ENCODE results near the gene SH2D3C.

SH2D3C gene, protein sequence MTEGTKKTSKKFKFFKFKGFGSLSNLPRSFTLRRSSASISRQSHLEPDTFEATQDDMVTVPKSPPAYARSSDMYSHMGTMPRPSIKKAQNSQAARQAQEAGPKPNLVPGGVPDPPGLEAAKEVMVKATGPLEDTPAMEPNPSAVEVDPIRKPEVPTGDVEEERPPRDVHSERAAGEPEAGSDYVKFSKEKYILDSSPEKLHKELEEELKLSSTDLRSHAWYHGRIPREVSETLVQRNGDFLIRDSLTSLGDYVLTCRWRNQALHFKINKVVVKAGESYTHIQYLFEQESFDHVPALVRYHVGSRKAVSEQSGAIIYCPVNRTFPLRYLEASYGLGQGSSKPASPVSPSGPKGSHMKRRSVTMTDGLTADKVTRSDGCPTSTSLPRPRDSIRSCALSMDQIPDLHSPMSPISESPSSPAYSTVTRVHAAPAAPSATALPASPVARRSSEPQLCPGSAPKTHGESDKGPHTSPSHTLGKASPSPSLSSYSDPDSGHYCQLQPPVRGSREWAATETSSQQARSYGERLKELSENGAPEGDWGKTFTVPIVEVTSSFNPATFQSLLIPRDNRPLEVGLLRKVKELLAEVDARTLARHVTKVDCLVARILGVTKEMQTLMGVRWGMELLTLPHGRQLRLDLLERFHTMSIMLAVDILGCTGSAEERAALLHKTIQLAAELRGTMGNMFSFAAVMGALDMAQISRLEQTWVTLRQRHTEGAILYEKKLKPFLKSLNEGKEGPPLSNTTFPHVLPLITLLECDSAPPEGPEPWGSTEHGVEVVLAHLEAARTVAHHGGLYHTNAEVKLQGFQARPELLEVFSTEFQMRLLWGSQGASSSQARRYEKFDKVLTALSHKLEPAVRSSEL

DNA sequence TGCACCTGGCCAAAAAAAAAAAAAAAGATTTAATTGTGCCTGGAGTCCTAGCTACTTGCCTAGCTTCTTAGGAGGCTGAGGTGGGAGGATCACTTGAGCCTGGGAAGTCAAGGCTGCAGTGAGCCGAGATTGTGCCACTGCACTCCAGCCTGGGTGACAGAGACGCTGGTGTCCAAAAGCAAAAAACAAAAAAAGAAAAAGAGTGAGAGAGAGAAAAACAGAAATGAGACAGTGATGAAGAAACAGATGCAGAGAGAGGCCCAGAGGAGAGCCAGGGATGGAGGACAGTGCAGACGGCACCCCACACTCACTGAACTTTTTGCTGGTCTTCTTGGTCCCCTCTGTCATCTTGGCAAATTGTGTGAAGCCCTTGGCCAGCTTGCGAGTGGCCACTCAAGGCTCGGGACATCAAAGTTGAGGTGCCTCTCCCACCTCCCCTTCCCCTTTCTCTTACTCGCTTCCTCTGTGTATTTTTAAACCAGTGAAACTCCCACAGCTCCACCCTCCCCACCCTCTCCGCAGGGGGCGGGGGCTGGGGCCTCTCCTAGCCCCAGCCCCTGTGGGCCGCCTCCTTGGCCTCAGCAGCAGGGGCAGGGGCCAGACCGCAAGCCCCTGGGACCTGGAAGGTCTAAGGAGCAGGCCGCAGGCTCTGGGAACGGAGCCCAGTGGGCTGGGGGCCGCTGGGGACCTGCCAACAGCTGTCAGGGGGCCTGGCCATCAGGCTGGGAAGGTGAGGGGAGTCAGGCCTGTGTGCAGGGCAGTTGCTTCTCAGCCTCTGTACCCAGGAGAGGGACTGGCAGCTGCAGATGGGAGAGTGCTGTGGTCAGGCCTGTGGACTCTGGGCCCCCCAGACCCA is at the start of gene SH2D3C:
Gene SH2D3C, minus strand, starts transcription at position 387 of the 856 bp plus-strand sequence. Its CDS starts 39 bp downstream, at position 348.
- in situ Hi-C loops (cut with MboI; ENCODE audit: low sequenced_read_pairs), result no loop called here

DNA sequence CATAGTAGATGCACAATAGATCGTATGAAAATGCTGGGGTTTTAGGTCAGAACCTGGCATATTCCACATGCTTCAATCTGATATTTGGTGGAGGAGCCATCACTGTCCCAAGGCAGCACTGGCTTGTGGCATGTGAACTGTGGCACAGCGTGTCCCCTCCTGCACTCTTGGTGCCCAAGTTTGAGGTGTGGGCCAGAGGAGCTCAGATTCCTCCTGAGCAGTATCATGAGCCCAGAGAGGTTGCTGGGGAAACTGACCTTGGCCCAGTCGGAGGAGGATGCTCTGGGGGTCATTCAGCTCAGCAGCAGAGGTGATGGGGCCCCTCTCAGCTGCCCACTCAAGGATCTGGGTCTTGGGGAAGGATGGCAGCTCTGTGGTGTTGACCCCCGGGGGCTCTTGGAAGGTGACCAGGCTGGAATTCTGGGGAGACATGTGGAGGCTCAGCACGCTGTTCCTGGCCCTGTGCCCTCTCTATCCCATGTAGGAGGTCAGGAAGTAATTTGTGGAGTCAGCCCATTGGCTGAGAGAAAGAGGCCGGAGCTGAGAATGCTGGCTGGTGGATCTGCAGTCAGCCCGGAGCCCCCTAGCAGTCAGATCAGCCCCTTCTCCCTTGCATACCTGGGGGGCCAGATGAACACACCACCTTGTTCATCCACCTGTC is 47.9 kb upstream of the SH2D3C start:
- in situ Hi-C loops (cut with MboI; ENCODE audit: low sequenced_read_pairs), result no loop called here

DNA sequence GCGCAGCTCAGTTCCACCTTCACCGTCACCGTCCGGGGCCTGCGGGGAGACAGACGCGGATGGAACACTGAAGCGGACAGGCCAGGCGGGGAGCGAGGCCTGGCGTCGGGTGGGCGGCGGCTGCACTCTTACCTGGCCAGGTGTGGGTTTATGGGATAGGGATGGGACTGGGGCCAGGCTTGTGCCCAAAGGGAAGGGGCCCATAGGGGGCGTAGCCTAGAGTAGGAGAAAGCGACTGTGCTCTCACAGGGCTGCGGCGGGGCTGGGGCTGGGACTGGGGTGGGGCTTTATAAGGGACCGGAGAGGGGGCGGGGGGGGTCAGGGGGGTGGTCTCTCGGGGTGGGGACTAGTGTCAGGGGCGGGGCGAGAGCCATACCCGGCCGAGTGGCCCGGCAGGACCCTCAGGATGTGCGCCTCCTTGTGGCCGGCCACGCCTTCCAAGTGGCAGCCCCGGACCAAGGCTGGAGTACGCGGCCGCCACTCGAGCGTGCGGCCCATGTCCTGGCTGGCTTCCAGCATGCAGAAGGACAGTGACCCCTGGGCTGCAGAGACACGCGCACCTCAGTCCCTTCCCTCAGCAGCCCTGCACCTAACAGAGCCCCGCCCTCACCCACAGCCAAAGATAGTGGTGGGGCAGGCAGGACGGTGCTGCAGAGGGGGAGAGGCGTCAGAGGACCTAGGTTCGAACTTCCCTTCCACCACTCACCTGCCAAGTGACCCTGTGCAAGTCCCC is 47.0 kb upstream of the SH2D3C start:
- in situ Hi-C loops (cut with MboI; ENCODE audit: low sequenced_read_pairs), result no loop called here

DNA sequence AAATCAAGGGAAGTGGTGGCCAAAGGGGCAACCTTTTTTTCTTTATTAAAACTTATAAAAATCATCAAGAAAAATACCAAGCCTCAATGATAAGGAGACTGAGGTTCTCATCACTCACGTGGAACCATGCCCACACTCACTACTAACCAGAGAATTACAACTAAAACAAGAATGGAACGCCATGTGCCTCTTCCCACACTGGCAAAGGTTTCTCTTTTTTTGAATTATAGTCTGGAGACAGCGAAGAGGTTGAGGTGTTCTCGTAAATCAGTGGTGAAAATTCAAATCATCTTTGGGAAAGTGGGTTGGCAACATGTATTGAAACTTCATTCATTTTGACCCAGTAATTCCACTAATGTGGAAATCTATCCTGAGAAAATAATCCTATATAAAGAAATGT is 43.6 kb upstream of the SH2D3C start:
- in situ Hi-C loops (cut with MboI; ENCODE audit: low sequenced_read_pairs), result no loop called here

DNA sequence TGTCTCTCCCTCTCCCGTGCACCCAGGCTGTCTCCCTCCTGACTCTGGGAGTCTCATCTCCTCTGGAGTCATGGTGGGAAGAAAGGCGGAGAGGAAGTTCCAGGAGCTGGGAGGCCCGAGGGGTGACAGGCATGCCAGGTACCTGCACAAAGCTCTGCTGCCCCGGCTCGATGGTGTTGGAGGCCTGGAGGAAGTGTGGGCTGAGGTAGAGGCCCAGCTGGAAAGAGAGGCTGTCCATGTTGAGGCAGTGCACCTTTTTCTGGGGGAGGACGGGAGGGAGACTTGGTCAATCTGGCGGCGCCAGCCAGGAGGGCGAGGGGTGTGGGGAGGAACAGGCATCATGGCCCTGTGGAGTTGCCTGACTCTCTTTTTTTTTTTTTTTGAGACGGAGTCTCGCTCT is 40.1 kb upstream of the SH2D3C start:
- in situ Hi-C loops (cut with MboI; ENCODE audit: low sequenced_read_pairs), result no loop called here

DNA sequence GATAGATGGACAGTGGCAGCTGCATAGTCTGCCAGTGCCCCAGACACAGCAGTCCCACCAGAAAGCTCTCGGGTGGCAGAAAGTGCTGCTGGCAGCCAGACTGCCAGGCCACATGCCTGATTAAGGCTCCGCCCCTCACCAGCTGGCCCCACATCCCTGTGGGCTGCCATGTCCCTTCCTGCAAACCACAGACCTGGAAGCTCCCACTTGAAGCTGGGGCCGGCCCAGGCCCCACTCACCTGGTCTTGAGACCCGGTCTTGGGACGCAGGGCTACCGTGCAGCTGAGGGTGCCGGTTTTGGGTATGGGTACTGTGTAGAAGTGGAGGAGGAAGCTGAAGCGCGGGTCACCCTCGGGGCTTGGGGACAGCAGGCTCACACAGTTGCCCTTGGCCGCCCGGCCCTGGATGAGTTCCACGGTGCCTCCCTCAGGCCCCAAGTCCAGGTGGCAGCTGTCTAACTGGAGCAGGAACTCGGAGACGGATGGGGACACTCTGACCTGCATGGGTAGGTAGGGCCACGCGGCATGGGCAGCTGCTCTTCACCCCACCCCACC is 39.5 kb upstream of the SH2D3C start:
- in situ Hi-C loops (cut with MboI; ENCODE audit: low sequenced_read_pairs), result no loop called here

DNA sequence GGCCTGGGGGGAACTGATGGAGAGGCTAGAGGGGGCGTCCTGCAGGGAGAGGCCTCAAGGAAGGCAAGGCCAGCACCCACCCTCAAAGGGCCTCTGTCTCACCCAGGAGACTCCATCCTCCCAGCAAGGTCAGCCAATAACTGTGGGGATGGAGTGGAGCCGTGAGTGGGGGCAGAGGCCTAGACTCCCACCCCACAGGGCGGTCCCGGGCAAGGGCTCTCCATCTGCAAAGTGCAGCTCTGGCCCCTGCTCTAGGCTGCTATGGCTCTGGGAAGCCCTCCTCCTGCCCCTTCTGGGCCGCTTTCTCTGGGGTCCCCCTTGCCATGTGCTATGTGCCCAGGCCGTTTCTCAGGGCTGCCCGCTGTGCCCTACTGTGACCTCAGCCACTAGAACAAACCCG is 38.3 kb upstream of the SH2D3C start:
- in situ Hi-C loops (cut with MboI; ENCODE audit: low sequenced_read_pairs), result no loop called here

DNA sequence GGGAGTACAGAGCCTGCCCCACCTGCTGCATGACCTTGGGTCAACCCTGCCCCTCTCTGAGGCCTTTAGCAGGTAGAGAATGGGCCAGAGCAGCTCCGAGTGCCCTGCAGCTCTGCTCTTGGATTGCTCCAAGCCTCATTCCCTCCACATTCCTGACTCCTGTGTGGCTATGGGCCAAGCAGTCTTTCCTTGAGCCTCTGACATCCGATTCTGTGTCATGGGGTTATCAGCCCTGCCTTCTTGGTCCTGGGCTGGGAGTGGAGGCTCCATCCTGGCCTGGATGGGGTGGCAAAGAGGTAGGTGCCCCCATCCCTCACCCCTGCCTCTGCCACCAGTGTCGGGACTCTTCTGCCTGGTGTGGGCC is 37.9 kb upstream of the SH2D3C start:
- in situ Hi-C loops (cut with MboI; ENCODE audit: low sequenced_read_pairs), result no loop called here

DNA sequence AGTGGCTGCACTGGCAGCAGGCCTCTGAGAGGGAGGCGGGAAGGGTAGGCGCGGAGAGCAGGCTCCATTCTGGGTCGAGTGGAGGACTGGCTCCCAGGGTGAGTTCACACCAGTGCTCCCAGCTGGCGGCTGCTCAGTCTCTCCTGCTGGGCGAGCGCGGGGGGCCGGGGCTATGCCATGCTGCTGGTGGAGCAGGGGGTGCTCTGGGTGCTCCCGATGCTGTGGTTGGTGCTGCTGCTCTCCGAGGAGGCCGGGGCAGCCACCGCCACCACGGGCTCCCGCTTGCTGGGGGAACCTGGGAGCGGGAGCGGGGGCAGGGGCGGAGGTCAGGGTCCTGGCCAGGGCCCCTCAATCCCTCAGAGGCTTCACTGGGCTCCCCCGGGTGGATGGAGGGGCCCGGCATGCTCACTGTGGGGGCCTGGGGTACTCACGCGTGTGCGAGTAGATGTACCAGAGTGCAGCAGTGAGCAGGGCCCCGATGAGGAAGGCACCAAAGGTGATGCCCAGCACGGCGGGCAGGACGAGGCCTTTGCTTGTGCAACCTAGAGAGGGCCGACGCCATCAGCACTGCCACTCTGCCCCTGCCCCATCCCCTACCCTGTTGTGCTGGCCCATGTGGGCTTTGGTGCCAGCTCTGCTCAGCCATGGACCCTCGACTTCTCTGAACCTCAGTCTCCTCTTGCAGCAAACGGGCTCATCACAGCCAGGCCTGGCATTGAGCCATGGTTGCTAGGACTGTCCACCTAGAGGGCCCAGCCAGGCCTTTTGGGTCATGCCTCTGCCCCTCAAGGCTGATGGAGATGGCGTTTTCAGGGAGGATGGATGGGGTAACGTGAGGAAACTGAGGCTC is 37.3 kb upstream of the SH2D3C start:
- in situ Hi-C loops (cut with MboI; ENCODE audit: low sequenced_read_pairs), result no loop called here

DNA sequence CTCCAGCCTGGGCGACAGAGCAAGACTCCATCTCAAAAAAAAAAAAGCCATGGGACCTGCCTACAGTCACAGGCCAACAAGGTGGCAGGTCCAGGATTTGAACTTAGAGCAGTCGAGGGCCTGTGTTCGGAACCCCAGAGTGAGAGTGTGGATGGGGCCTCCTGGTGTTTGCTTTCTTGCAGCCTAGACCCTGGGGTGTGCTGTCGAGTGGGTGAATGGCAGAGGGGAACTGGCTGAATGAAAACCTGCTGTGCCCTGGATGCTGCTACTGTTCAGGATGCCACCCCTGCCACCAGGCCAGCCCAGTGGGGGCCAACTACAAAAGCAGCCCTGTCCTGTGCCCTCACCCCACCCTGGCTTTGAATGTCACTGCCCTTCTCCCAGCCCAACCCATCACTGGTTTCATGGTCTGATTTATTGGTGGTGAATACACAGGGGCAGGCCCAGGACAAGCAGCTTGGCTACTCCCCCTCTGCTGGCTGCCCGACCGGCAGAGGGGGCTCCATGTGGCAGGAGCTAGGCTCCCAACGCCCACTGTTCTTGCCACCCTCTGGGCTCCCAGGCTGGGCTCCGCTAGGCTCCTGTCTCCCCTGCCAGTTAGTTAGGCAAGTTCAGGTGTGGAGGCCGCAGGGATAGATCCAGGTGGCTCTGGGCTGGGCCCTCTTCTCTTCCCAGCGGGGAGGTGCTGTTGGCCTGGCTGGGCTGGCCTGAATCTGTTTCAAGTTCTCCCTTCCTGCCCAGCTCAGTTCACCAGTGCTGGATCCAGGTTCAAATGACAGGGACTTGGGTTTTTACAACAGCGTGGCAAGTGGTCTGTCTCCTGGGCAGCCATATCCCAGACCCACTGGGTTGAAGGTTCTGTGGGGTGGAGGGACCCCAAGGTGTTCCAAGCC is 36.4 kb upstream of the SH2D3C start:
- in situ Hi-C loops (cut with MboI; ENCODE audit: low sequenced_read_pairs), result no loop called here

DNA sequence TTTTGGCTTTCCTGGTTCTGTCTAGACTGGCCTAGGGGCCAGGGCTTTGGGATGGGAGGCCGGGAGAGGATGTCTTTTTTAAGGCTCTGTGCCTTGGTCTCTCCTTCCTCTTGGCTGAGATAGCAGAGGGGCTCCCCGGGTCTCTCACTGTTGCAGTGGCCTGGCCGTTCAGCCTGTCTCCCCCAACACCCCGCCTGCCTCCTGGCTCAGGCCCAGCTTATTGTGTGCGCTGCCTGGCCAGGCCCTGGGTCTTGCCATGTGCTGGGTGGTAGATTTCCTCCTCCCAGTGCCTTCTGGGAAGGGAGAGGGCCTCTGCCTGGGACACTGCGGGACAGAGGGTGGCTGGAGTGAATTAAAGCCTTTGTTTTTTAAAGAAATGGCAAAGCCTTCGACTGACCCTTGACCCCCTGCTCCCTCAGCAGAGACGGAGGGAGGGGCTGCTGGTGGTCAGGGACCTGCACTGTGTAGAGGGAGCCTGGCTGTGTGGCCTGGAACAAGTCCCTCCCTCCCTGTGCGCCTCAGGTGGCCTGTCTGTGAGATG is 35.3 kb upstream of the SH2D3C start:
- in situ Hi-C loops (cut with MboI; ENCODE audit: low sequenced_read_pairs), result no loop called here

DNA sequence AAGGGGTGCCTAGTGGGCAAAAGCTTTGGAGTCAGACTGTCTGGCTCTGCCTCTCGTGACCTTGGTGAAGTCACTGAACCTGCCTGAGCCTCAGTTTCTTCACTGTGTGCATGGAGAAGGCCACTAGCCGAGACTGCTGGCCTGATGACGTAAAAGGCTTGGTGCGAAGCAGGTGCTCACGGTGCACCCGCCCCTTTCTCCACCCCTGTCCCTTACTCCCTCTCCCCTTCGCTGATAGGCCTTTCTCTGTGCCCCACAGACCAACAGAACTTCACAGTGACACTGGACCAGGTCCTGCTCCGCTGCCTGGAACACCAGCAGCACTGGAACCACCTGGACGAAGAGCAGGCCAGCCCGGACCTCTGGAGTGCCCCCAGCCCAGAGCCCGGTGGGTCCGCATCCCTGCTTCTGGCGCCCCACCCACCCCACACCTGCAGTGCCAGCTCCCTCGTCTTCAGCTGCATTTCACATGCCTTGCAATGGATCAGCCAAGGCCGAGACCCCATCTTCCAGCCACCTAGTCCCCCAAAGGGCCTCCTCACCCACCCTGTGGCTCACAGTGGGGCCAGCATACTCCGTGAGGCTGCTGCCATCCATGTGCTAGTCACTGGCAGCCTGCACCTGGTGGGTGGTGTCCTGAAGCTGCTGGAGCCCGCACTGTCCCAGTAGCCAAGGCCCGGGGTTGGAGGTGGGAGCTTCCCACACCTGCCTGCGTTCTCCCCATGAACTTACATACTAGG is 34.6 kb upstream of the SH2D3C start:
- in situ Hi-C loops (cut with MboI; ENCODE audit: low sequenced_read_pairs), result no loop called here

DNA sequence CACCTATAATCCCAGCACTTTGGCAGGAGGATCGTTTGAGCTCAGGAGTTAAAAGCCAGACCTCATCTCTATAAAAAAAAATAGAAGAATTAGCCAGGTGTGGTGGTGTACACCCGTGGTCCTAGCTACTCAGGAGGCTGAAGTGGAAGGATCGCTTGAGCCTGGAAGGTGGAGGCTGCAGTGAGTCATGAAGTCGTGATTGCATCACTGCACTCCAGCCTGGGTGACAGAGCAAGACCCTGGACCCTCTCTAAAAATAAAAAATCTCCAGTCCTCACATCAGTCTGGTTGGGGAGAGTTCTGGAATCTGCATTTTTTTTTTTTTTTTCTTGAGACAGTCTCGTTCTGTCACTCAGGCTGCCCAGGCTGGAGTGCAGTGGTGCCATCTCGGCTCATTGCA is 33.5 kb upstream of the SH2D3C start:
- in situ Hi-C loops (cut with MboI; ENCODE audit: low sequenced_read_pairs), result no loop called here

DNA sequence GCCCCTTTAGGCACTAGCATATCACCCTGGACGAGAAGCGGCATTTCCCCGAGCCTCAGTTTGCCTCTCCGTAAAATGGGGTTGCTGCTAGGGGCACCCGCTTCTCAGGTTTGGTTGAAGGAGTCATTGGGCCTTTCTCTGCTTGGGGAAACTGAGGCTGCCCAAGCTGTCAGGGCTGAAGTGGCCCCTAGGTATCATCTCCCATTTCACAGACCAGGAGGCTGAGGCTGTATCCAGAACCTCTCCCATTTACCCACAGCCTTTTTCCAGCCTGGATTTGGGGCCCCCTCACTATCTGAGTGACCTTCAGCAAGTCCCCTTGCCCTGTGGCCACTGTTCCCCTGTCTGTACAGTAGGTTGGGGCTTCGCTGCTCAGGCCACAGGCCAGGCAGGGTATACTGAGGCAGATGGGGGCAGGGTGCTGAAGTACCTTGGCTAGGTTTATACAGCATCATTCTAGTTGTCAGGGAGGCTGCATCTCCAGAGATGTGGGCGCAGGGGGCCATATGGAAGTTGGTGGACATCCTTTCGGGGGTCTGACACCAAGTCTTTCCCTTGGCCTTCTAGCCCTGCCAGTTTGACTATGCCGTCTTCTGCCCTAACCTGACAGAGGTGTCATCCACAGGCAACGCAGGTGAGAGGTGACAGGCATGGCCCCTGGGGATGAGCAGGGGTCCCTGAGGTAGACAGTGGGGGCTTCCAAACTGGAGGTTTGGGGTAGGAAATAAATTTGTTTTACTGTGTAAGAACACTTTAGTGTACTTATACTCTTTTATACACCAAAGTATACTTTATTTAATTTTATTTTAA is 32.1 kb upstream of the SH2D3C start:
- in situ Hi-C loops (cut with MboI; ENCODE audit: low sequenced_read_pairs), result no loop called here

DNA sequence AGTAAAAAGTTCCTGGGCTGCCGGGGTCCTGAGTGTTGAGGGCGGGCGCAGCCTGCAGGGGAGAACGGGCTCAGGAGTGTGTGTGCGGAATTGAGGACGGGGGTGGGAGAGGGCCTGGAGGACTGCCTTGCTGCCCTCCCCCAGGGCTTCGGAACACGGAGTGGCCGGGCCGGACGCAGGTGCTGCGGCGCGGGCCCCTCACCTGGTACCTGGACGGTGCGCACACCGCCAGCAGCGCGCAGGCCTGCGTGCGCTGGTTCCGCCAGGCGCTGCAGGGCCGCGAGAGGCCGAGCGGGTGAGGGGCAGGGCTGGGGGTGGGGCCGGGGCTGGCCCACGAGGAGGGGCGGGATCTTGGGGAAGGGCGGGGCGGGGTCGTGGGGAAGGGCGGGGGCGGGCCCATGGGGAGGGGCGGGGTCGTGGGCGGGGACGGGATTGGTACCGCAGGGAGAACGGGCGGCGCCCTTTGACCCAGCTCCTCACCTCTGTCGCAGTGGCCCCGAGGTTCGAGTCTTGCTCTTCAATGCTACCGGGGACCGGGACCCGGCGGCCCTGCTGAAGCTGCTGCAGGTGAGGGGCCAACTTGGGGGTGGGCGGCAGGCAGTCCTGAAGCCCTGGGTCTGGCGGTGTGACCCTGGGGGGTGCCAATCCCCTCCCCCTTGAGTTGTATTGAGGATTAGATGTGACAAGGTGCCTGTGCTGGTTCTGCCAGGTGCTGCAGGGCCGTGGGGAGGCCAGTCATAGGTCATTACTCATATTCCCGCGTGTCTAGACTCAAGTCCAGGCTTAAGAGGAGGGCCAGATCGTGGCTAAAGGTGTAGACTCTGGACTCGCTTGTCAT is 31.3 kb upstream of the SH2D3C start:
- in situ Hi-C loops (cut with MboI; ENCODE audit: low sequenced_read_pairs), result no loop called here
